Body of pancreas (tissue), 4 donors: ENCODE results near the gene REM2. TPM values are rescaled to one million over a fixed set of nuclear protein-coding genes. Genes with fewer than 3 reads are reported as not detected.
A peak's percentile ranks its signal among the peaks of the same experiment; 100 is the strongest.
"Not testable (repeated sequence)": the region's sequence is repeated elsewhere in the genome, so short reads cannot be mapped to it uniquely, and the experiment has no call there.

Experiments
- ATAC-seq: fragments of 150-250 bp; one replicate; pipeline ENCODE4 v1.9.1; 2016
- DNase-seq, 4 donors: peaks; one replicate each; pipeline ENCODE4 v3.0.0-alpha.2; 2019
- H3K27ac ChIP-seq, 4 donors: fragments of 200-600 bp; sonication (generic); 1 replicate in 3 of 4; 2 replicates in 1 of 4; pipeline versions ENCODE4 v1.5.1 to v1.6.1; 2016 to 2019; ENCODE audit warnings: mild to moderate bottlenecking in 1 of 4, mixed read lengths in 1 of 4, moderate library complexity in 1 of 4
- H3K27me3 ChIP-seq, 2 donors: fragments of 200-600 bp; sonication (generic); one replicate each; pipeline ENCODE4 v1.6.0; 2016; ENCODE audit warnings: mild to moderate bottlenecking in 1 of 2
- H3K36me3 ChIP-seq, 2 donors: fragments of 200-600 bp; sonication (generic); replicated peaks in 1 of 2; 2 replicates each; pipeline ENCODE4 v1.5.1; 2016; ENCODE audit warnings: low read depth in 2 of 2; ENCODE audit not compliant: insufficient read depth in 1 of 2
- H3K4me1 ChIP-seq: fragments of 200-600 bp; sonication (generic); one replicate; pipeline ENCODE4 v1.6.0; 2016
- H3K4me3 ChIP-seq, 2 donors: fragments of 200-600 bp; sonication (generic); 1 replicate in 1 of 2; 2 replicates in 1 of 2; pipeline ENCODE4 v1.5.1; 2016 to 2019
- H3K9me3 ChIP-seq, 3 donors: fragments of 200-600 bp; sonication (generic); 1 replicate in 2 of 3; 2 replicates in 1 of 3; pipeline ENCODE4 v1.5.1; 2016
- POLR2A ChIP-seq, 3 donors: fragments of 450-650 bp; IDR thresholded peaks; one replicate each; pipeline ENCODE4 v1.6.1; 2016; ENCODE audit warnings: antibody characterized with exemption in 3 of 3, mild to moderate bottlenecking in 2 of 3
- WGBS, 2 donors: methylation state at CpG; one replicate each; pipeline ENCODE4 v1.1.5; 2017; 5-methylcytosine and 5-hydroxymethylcytosine counted together
- intact Hi-C: fragments of 100-400 bp; cut with DNase I; formaldehyde crosslinking; loops from one replicate; pipeline ENCODE4 v1.15.1; 2023
- total RNA-seq, 2 donors: library from RNA; depleted of rRNA; stranded (reverse); fragments of >200 nt; gene quantifications; one replicate each; pipeline ENCODE4 v1.1.0, GENCODE V29; 2016
- TF ChIP-seq, protein P1 (sequence below), 7 experiments: fragments of 450-650 bp in 4 of 7; fragments of 200-600 bp in 3 of 7; sonication (generic) in 3 of 7; IDR thresholded peaks; one replicate each; pipeline ENCODE4 v1.5.1; 2016 to 2019; ENCODE audit warnings: antibody characterized with exemption in 7 of 7

REM2 gene
- total RNA-seq, 2 donors from 2014 or later: not detected

DNA sequence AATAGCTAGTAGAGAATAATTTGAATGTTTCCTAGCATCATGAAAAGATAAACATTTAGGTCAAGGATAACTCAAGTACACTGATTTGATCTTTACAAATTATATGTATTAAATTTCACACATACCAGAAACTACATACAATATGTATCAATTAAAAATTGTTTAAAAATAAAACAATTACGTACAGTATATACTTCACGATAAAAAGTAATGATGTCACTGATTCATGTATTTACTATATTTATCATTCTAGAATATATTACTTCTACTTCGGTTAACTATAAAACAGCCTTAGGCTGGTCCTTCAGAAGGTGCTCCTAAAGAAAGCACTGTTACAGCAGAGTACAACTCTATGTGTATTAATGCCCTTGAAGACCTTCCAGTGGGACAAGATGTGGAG lies 24.4 kb downstream of the REM2 start:
- intact Hi-C loops: no loop called here
- peaks cover 24 to 33% of the 10 kb centered on the region in 2 donors for H3K36me3 ChIP-seq
- no peak overlapping the region for H3K27ac ChIP-seq
- ATAC-seq (no peak), DNase-seq (no peak)
- H3K4me3 ChIP-seq: no peak overlapping the region
- no peaks in the 10 kb centered on the region for H3K27me3 ChIP-seq
- WGBS, 2 donors: 75 to 85% methylated on average over 3 of the region's 3 CpGs
- peaks cover 17% of the 10 kb centered on the region for H3K4me1 ChIP-seq
- no peaks in the 10 kb centered on the region for H3K9me3 ChIP-seq
- TF ChIP-seq POLR2A (IDR thresholded peaks at IDR 0.05): no peak
- TF ChIP-seq, protein P1, sequence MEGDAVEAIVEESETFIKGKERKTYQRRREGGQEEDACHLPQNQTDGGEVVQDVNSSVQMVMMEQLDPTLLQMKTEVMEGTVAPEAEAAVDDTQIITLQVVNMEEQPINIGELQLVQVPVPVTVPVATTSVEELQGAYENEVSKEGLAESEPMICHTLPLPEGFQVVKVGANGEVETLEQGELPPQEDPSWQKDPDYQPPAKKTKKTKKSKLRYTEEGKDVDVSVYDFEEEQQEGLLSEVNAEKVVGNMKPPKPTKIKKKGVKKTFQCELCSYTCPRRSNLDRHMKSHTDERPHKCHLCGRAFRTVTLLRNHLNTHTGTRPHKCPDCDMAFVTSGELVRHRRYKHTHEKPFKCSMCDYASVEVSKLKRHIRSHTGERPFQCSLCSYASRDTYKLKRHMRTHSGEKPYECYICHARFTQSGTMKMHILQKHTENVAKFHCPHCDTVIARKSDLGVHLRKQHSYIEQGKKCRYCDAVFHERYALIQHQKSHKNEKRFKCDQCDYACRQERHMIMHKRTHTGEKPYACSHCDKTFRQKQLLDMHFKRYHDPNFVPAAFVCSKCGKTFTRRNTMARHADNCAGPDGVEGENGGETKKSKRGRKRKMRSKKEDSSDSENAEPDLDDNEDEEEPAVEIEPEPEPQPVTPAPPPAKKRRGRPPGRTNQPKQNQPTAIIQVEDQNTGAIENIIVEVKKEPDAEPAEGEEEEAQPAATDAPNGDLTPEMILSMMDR (IDR thresholded peaks at IDR 0.05): no peak

DNA sequence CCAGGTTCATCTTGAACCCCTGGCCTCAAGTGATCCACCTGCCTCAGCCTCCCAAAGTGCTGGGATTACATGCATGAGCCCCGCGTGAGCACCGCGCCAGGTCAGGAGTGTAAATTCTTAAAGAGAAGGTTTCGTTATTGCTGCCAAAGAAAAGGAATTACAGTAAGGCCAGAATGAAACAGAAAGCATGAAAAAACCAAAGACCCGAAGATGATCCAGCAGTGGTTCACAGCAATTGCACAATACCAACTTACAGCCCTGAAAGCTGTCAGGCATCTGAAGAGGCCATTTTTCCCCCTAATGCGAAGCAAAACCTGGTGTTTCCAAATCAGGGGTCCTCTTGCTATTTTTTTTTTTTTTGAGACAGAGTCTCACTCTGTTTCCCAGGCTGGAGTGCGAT lies 25.6 kb downstream of the REM2 start:
- ATAC-seq (no peak), DNase-seq (no peak)
- intact Hi-C loops: no loop called here
- H3K4me3 ChIP-seq: no peak overlapping the region
- WGBS, 2 donors: 85 to 91% methylated on average over 8 of the region's 8 CpGs
- H3K36me3 ChIP-seq: peaks cover 24 to 33% of the 10 kb centered on the region in 2 donors
- peaks cover 8% of the 10 kb centered on the region for H3K4me1 ChIP-seq
- H3K27ac ChIP-seq: no peak overlapping the region
- H3K27me3 ChIP-seq: no peaks in the 10 kb centered on the region
- H3K9me3 ChIP-seq: no peaks in the 10 kb centered on the region
- TF ChIP-seq, protein P1 (IDR thresholded peaks at IDR 0.05): no peak
- TF ChIP-seq POLR2A (IDR thresholded peaks at IDR 0.05): no peak

DNA sequence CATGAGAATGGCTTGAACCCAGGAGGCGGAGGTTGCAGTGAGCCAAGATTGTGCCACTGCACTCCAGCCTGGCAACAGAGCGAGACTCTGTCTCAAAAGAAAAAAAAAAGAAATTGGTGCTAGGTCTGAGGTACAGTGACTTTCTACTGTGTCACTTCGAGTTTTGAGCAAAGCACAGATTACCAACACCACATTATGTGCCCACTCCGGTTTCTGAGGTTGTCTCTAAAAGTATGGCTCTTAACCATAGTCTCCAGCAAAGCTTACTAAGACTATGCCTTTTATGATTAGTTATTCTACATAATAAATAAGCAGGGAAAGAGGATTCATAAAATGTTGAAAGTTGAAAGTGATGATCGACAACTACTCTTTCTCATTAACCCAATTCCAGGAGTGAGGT lies 27.9 kb downstream of the REM2 start:
- H3K27ac ChIP-seq: no peak overlapping the region
- ATAC-seq: no peak
- no peaks in the 10 kb centered on the region for H3K27me3 ChIP-seq
- DNase-seq: no peak
- TF ChIP-seq, protein P1 (IDR thresholded peaks at IDR 0.05): no peak
- no peak for TF ChIP-seq POLR2A (IDR thresholded peaks at IDR 0.05)
- H3K9me3 ChIP-seq: no peaks in the 10 kb centered on the region
- WGBS, 2 donors: 86 to 87% methylated on average over 5 of the region's 5 CpGs
- intact Hi-C loops: no loop called here
- peaks cover 9 to 22% of the 10 kb centered on the region in 2 donors for H3K36me3 ChIP-seq
- H3K4me3 ChIP-seq: no peak overlapping the region
- no peaks in the 10 kb centered on the region for H3K4me1 ChIP-seq

DNA sequence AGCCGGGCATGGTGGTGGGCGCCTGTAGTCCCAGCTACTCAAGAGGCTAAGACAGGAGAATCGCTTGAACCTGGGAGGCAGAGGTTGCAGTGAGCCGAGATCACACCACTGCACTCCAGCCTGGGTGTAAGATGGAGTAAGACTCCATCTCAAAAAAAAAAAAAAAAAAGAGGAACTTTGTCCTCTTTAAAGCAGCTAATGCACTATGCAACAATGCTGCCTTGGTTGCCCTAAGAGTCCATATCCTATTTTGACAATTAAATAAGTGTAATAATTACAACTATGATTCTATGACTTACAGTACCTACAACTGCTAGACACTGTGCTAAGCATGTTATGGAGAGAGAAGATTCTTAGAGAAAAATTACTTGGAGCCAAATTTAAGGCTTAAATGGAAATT lies 31.8 kb downstream of the REM2 start:
- 88 to 90% methylated on average over 4 of the region's 4 CpGs for WGBS, 2 donors
- ATAC-seq, H3K27ac ChIP-seq, intact Hi-C loops, DNase-seq, H3K36me3 ChIP-seq, H3K9me3 ChIP-seq, H3K27me3 ChIP-seq, H3K4me3 ChIP-seq: not testable (repeated sequence)
- H3K4me1 ChIP-seq: peaks cover 20% of the 10 kb centered on the region

DNA sequence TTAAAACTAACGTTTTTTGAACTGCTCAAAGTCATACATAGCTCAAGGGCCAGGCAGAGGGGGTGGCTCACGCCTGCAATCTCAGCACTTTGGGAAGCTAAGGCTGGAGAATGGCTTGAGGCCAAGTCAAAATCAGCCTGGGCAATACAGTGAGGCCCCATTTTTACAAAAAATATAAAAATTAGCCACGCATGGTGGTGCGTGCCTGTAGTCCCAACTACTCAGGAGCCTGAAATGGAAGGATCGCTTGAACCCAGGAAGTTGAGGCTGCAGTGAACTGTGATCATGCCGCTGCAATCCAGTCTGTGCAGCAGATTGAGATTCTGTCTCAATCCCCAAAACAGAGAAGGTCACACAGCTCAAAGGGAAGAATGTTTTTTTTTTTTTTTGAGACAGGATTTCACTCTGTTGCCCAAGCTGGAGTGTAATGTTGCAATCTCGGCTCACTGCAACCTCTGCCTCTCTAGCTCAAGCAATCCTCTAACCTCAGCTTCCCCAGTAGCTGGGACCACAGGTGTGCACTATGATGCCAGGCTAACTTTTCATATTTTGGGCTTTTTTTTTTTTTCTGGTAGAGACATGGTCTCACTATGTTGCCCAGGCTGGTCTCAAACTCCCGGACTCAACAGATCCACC lies 33.0 kb downstream of the REM2 start:
- ATAC-seq (no peak), DNase-seq (peak in 1 of 4 donors; percentile 48)
- Histone ChIP-seq H3K4me3 (no peak overlapping the region), H3K9me3 (no peaks in the 10 kb centered on the region), H3K36me3 (peaks cover 0 to 5% of the 10 kb centered on the region in 2 donors), H3K4me1 (peaks cover 21% of the 10 kb centered on the region), H3K27ac (peak overlapping the region in 1 of 4 donors; percentile 24), H3K27me3 (no peaks in the 10 kb centered on the region)
- intact Hi-C loops: no loop called here
- TF ChIP-seq, protein P1 (IDR thresholded peaks at IDR 0.05): no peak
- no peak for TF ChIP-seq POLR2A (IDR thresholded peaks at IDR 0.05)
- WGBS, 2 donors: 73 to 79% methylated on average over 8 of the region's 8 CpGs
